Uterus (tissue), 4 donors: Measurements from ENCODE around the gene GABRR1. TPM values are rescaled to one million over a fixed set of nuclear protein-coding genes. Genes with fewer than 3 reads are reported as not detected.
A peak's percentile ranks its signal among the peaks of the same experiment; 100 is the strongest.
"Not testable (repeated sequence)": the region's sequence is repeated elsewhere in the genome, so short reads cannot be mapped to it uniquely, and the experiment has no call there.

Source experiments
- DNase-seq, 2 donors: peaks; one replicate each; pipeline ENCODE4 v3.0.0-alpha.2; 2019 to 2020
- H3K27ac ChIP-seq, 2 donors: fragments of 200-600 bp; sonication (generic); 1 replicate in 1 of 2; 2 replicates in 1 of 2; pipeline ENCODE4 v1.5.1; 2016 to 2018
- H3K27me3 ChIP-seq, 2 donors: fragments of 200-600 bp; sonication (generic); one replicate each; pipeline ENCODE4 v1.5.1; 2018 to 2019; ENCODE audit warnings: control low read depth in 1 of 2
- H3K36me3 ChIP-seq, 2 donors: fragments of 200-600 bp; sonication (generic); one replicate each; pipeline ENCODE4 v1.5.1; 2019; ENCODE audit warnings: control low read depth in 1 of 2
- H3K4me1 ChIP-seq, 2 donors: fragments of 200-600 bp; sonication (generic); one replicate each; pipeline ENCODE4 v1.5.1; 2018 to 2019; ENCODE audit warnings: control low read depth in 1 of 2
- H3K4me3 ChIP-seq, 2 donors: fragments of 200-600 bp; sonication (generic); 1 replicate in 1 of 2; 2 replicates in 1 of 2; pipeline ENCODE4 v1.5.1; 2018 to 2019; ENCODE audit warnings: mild to moderate bottlenecking in 1 of 2
- H3K9me3 ChIP-seq, 2 donors: fragments of 200-600 bp; sonication (generic); one replicate each; pipeline ENCODE4 v1.5.1; 2019; ENCODE audit warnings: control low read depth in 1 of 2
- CTCF ChIP-seq, 4 experiments: fragments of 200-600 bp in 2 of 4; fragments of 450-650 bp in 2 of 4; sonication (generic) in 2 of 4; IDR thresholded peaks; one replicate each; pipeline ENCODE4 v1.5.1; 2016 to 2019; ENCODE audit warnings: antibody characterized with exemption in 4 of 4, mild to moderate bottlenecking in 2 of 4, moderate library complexity in 1 of 4
- POLR2A ChIP-seq, 2 donors: fragments of 450-650 bp; IDR thresholded peaks; one replicate each; pipeline ENCODE4 v1.6.1; 2016; ENCODE audit warnings: antibody characterized with exemption in 2 of 2, mild to moderate bottlenecking in 1 of 2, moderate library complexity in 1 of 2
- intact Hi-C: fragments of 100-400 bp; cut with DNase I; formaldehyde crosslinking; loops from one replicate; pipeline ENCODE4 v1.15.1; 2023; ENCODE audit warnings: low total_unique reads
- total RNA-seq, 4 donors: library from RNA; depleted of rRNA in 3 of 4; stranded (reverse); fragments of >200 nt in 3 of 4; gene quantifications; one replicate each; pipeline versions ENCODE4 v1.1.0 to v1.2.4, GENCODE V29; 2014 to 2023
- donor health status: DM: yes; HTN: yes; CAD: no.

Gene GABRR1
- total RNA-seq, 4 donors from 2014 or later = 0.69 TPM; not detected in 3

DNA sequence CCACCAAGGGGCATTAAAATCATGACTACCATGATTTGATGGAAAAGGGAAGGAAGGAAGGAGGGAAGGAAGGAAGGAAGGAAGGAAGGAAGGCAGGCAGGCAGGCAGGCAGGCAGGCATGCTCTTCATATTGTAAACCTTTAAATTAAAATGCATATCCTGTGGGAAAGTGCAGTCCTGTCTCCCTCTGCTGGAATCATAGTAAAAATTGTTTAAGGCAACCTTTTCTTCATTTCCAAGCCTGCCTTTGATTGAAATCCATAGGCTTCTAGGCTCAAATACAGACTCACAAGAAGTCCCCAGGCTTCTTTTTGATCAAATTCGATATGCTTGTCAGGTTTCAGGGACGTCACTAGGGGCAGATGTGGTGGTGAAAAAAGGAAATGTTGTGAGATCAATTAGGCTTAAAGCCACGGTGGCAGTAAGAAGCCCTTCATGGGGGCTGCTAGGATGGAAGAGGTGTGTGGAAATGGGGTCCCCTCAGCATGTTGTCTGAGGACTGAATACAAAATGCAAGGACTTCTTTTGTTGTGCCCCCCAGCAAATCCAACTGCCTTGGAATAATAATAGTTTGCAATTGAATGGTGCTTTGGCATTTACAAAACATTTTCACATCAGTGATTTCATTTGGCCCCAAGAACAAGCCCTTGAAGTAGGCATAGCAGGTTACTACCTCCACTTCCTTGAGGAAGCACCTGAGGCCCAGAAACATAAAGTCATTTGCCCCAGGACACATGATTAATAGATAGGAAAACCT, 25.6 kb upstream of the GABRR1 start:
- Histone ChIP-seq H3K9me3 (no peaks in the 10 kb centered on the region), H3K36me3 (no peaks in the 10 kb centered on the region), H3K27ac (no peak overlapping the region), H3K4me1 (no peaks in the 10 kb centered on the region), H3K27me3 (no peaks in the 10 kb centered on the region), H3K4me3 (no peak overlapping the region)
- no peak for DNase-seq
- peak; percentile 42 to 59 (median 50) for TF ChIP-seq CTCF (IDR thresholded peaks at IDR 0.05)
- TF ChIP-seq POLR2A (IDR thresholded peaks at IDR 0.05) = no peak
- intact Hi-C loops = no loop called here

- Histone ChIP-seq H3K36me3 (no peaks in the 10 kb centered on the region), H3K4me3 (no peak overlapping the region), H3K27me3 (no peaks in the 10 kb centered on the region), H3K9me3 (no peaks in the 10 kb centered on the region), H3K4me1 (no peaks in the 10 kb centered on the region), H3K27ac (no peak overlapping the region)
- no peak for DNase-seq
- TF ChIP-seq POLR2A (IDR thresholded peaks at IDR 0.05) (no peak), CTCF (IDR thresholded peaks at IDR 0.05) (no peak)
- intact Hi-C loops = loop anchor here (5.0 kb wide), 1 partner anchor 257 kb away; no protein-coding TSS in a partner anchor
These were observed 22.2 kb upstream of the GABRR1 start for GRCh38 chr6:89239338-89239737.

DNA sequence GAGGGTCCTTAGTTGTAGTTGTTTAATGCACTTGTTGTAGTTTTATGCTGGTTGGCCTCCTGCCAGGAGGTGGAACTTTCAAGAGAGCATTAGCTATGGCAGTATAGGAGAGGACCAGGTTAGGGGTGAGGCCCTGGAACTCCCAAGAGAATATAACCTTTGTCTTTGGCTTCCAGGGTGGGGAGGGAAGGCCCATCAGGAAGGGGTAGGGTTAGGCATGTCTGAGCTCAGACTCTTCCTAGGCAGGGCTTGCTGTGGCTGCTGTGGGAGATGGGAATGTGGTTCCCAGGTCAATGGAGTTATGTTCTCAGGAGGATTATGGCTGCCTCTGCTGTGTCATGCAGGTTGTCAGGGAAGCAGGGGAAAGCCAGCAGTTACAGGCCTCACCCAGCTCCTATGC, 20.0 kb upstream of the GABRR1 start:
- no peak overlapping the region for H3K27ac ChIP-seq
- no peak for DNase-seq

GRCh38 chr6:89233605-89234004, 16.4 kb upstream of the GABRR1 start:
- intact Hi-C loops, H3K27me3 ChIP-seq, DNase-seq: not testable (repeated sequence)

More for the DNA sequence above, 20.0 kb upstream of the GABRR1 start:
- intact Hi-C loops = loop anchor here (5.0 kb wide), 1 partner anchor 255 kb away; no protein-coding TSS in a partner anchor
- Histone ChIP-seq H3K4me1 (no peaks in the 10 kb centered on the region), H3K36me3 (no peaks in the 10 kb centered on the region), H3K27me3 (no peaks in the 10 kb centered on the region), H3K4me3 (no peak overlapping the region), H3K9me3 (no peaks in the 10 kb centered on the region)
- TF ChIP-seq CTCF (IDR thresholded peaks at IDR 0.05) (no peak), POLR2A (IDR thresholded peaks at IDR 0.05) (no peak)

DNA sequence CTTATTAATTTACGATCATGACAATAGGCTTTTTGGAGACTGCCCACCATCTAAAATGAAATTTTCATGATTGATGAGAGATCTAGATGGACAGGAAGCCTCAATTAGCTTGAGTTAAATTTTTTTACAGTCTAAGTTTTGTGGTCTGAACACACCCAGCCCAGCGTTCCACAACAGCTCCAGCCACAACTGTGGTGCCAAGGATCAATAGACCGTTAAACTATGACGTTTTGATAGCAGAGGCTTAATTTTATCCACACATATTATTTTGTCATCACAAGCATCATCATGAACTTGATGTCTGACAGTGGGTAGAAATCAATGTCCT, 5.5 kb upstream of the GABRR1 start:
- Histone ChIP-seq H3K4me3 (no peak overlapping the region), H3K27ac (no peak overlapping the region), H3K4me1 (no peaks in the 10 kb centered on the region), H3K9me3 (no peaks in the 10 kb centered on the region), H3K27me3 (no peaks in the 10 kb centered on the region), H3K36me3 (no peaks in the 10 kb centered on the region)
- TF ChIP-seq CTCF (IDR thresholded peaks at IDR 0.05) = no peak
- TF ChIP-seq POLR2A (IDR thresholded peaks at IDR 0.05) = no peak
- intact Hi-C loops = no loop called here
- no peak for DNase-seq

More at GRCh38 chr6:89233605-89234004, 16.4 kb upstream of the GABRR1 start:
- H3K4me1 ChIP-seq, H3K9me3 ChIP-seq, H3K36me3 ChIP-seq, H3K4me3 ChIP-seq, H3K27ac ChIP-seq: not testable (repeated sequence)
